ENCODE results near the gene CSRNP3. TPM values are rescaled to one million over a fixed set of nuclear protein-coding genes. Genes with fewer than 3 reads are reported as not detected.

The CSRNP3 gene
- total RNA-seq, 1 donor from 2014 or later, result not detected

DNA sequence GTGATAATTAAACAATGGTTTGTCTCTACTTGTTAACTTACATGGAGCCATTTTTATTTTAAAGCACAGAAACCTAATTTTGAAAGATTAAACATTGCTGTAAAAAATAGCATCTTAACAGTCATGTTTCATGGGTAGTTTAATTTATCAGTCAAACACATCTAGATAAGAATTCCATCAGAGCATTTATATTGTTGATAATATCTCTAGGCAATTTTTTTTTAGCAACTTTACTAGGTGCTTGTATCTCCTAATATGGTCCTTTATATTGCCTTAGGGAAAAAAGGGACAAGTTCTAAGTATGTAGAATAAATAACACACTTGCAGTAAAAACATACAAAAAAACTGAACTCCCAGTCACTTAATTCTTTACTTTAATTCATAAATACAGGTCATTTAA, 863 bp downstream of the CSRNP3 start:
- intact Hi-C loops (cut with micrococcal nuclease), result no loop called here

GRCh38 chr2:165471349-165471950, 2.0 kb downstream of the CSRNP3 start:
- intact Hi-C loops (cut with micrococcal nuclease), result no loop called here

DNA sequence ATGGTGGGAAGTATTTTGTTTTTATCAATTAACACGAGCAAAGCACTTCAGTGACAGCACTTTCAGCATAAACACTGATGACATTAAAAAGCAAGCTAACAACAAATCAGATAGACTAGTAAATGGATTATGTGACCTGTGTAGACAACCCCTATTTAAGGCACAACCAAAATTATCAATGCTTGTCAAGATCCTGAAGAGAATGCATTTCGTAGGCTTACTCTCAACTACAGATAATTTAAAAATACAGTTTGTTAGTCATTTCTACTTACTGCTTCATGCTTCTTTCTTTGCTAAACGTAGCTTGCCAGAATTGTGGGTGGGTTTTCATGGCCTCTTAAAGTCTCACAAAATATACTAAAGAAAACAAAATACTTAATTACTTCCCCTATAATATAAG, 3.4 kb downstream of the CSRNP3 start:
- intact Hi-C loops (cut with micrococcal nuclease), result no loop called here

DNA sequence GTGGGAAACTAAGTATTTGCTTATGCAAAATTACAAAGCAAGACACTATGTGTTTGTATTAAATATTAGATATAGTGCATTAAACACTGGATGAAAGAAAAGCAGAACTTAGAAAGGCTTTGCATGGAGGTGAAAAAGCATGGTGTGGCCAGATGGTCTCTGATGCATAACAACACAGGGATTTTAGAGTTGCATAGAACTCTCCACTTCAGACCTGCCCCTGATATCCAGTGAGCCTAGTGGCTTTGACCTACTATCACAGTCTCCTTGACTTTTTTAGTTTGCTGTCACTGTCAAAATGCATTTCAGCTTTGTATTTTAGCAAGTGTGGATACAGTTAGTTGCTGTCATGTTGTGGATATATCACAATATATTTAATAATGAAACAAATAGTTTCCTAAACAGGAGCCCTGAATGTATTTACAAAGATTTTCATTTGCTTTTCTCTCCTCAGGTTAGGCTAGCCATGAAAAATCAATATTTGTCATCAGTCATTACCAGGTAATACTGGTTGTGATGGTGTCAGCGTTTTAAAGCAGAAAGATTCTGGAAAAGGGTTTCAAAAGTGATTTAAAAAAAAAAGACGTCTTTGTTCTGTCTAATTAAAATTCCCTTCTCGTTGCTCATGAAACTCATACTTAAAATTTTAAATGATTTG, 5.2 kb downstream of the CSRNP3 start:
- intact Hi-C loops (cut with micrococcal nuclease), result no loop called here

DNA sequence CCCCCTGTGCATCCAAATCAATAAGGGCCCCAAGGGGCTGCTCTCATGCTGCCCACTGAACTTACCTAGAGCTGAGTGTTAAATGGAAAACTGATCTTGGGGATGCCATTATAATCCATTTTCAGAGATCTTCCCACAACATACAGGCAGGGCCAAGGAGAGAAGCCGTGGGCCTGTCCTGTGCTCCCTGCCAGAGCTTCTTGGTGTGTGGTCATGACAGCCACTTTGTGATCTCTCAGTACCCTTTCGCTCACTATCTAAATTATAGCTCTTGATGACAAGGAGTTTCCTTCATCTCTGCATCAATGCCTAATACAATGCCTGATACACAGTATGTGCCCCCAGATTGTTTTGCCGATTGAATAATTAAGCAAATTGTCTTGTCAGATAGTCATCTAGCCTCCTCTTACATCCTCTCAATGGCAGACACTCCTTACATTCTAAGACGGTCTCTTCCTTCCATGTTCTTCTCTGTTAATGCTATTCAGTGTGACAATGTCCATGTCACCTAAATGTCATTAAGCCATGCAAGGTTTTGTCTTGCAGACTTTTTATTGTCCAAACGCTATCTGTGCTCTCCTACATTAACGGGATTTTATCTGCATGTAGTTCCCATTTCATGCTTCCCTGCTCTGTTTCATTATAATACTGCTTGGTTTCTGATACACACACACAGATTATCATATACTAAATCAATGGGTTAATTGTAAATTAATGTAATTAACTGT, 5.9 kb downstream of the CSRNP3 start:
- intact Hi-C loops (cut with micrococcal nuclease), result no loop called here

- intact Hi-C loops (cut with micrococcal nuclease), result no loop called here
Measured at GRCh38 chr2:165479856-165480255, 10.4 kb downstream of the CSRNP3 start.

GRCh38 chr2:165494573-165494972, 25.1 kb downstream of the CSRNP3 start:
- intact Hi-C loops (cut with micrococcal nuclease), result no loop called here

GRCh38 chr2:165497659-165498317, 28.3 kb downstream of the CSRNP3 start:
- intact Hi-C loops (cut with micrococcal nuclease), result no loop called here

DNA sequence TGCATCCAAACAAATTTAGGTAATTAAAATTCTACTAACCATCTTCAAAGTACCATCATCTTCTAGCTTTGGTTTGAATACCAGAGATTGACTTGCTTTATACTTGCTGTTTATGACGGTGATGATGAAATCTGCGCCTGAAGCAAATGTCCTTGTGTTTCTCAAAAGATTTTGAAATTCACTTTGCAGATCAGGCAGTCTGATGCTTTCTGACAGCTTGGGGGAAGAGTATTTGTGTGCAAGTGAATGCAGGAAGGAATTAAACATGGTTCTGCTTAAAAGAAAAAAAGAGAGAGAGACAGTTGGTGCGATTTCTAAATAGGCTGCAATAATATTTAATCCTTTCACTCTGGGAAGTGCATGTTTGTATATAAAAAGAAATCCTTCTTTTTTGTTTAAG, 29.6 kb downstream of the CSRNP3 start:
- intact Hi-C loops (cut with micrococcal nuclease), result no loop called here

DNA sequence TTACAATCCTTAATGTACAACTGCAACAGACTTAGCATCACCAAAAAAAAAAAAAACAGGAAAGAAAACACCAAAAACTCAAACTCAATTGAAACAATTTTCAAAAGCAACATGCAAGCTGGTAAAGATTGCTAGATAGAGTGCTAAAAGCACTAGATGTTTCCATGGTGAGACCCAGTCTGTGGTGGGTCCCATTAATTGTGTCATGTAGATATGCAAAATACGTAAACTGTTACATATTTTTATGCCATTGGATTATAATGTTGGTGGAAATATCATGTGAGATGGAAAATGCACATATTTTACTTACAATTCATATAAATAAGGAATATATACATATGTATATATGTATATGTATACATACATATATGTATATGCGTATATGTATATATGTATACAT, 30.5 kb downstream of the CSRNP3 start:
- intact Hi-C loops (cut with micrococcal nuclease), result no loop called here

GRCh38 chr2:165500816-165501215, 31.3 kb downstream of the CSRNP3 start:
- intact Hi-C loops (cut with micrococcal nuclease), result no loop called here

DNA sequence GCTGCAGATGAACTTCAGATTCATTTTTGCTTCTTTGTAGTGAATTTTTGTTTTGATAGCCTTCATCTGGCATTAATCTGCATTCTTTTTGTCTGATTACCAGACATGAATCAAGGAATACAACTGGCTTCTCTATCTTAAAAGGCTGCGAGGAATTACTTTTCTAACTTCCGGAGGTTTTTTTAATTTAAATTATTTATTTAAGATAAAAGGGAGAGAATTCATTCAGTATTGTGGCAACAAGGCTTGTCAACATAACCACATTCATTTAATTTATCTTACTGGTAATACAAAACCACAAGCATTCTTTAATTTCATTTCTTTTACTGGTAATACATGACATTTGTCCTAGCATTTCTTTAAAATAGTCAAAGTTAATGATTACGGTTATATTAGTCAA, 36.0 kb downstream of the CSRNP3 start:
- intact Hi-C loops (cut with micrococcal nuclease), result no loop called here

DNA sequence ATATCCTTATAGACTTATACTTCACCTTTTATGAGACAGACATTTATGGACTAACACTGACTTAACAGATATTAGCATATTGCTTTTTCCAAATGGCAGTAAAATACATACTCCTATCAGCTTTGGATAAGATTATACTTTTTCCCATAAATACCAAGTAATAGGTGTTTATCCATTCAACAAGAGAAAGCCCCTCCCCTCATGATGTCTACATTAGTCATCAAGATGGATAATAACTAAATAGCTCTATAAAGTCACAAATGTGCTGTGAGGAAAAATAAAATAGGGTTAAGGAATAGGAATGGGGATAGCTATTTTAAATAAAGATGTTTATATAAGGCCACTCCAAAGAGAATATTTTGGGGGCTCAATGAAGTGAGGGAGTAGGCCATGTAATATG, 39.4 kb downstream of the CSRNP3 start:
- intact Hi-C loops (cut with micrococcal nuclease), result no loop called here

GRCh38 chr2:165513479-165513878, 44.0 kb downstream of the CSRNP3 start:
- intact Hi-C loops (cut with micrococcal nuclease), result no loop called here

GRCh38 chr2:165518611-165519010, 49.1 kb downstream of the CSRNP3 start:
- intact Hi-C loops (cut with micrococcal nuclease), result no loop called here

GRCh38 chr2:165522719-165523118, 53.2 kb downstream of the CSRNP3 start:
- intact Hi-C loops (cut with micrococcal nuclease), result no loop called here

DNA sequence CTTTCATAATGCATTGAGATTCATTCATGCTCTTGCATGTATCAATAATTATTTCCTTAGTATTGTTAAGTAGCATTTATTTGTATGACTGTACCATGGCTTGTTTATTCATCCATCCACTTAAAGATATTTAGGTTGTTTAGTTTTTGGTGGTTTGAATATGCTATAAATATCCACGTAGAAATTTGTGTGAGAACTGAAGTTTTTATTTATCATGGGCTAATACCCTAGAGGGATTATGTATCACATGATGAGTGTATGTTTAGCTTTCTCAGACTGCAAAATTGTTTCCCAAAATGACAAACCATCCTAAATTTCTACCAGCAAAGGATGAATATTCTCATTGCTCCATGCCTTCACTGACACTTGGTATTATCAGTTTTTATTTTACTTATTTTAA, 55.2 kb downstream of the CSRNP3 start:
- intact Hi-C loops (cut with micrococcal nuclease), result no loop called here

DNA sequence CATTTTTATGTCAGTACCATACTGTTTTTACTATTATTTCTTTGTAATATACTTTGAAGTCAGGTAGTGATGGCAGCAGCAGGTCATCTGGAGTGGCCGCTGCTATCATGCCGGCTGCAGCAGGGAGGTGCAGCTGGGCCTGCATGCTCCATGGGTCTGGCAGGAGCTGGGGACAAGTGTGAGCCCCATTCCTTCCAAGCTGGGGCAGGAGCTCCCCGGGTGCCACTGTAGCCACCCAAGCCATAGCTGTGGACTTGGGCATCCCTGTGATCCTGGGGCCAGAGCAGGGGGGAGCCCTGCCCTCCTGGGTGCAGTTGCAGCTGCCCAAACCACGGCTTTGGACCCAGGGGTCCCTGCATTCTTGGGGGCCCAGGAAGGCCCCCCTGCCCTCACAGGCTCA, 59.2 kb downstream of the CSRNP3 start:
- intact Hi-C loops (cut with micrococcal nuclease), result no loop called here

- intact Hi-C loops (cut with micrococcal nuclease), result no loop called here
Measured at GRCh38 chr2:165529130-165529529, 59.6 kb downstream of the CSRNP3 start.

DNA sequence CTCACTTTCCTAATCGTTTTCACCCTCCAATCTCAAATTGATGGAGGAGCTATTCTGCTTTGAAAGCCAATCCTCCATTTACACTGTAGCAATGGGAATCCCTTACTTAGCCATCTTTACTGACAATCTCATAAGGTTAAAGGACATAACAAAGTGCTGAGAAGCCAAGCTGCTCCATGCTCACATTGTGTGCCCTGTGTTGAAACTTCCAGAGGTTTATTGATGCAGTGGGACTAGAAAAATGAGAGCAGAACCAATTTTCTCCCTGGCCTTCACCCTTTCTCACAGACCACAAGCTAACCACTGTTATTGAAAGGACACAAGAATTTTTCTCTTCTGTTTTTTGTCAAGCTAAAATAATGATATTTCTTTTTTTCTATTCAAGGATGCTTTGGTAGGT, 63.8 kb downstream of the CSRNP3 start:
- intact Hi-C loops (cut with micrococcal nuclease), result no loop called here

GRCh38 chr2:165535471-165535870, 66.0 kb downstream of the CSRNP3 start:
- intact Hi-C loops (cut with micrococcal nuclease), result no loop called here

GRCh38 chr2:165536851-165537499, 67.5 kb downstream of the CSRNP3 start:
- intact Hi-C loops (cut with micrococcal nuclease), result no loop called here

All from T-helper 1 cell treated with Interleukin-12 subunit alpha and Interleukin-12 subunit beta and Interleukin-4 antibody, amounts not matched to agents 30 ng/mL and 1 ng/mL, for 36 hours (primary cell).